ENCODE data around the gene DLG2. TPM values are rescaled to one million over a fixed set of nuclear protein-coding genes. Genes with fewer than 3 reads are reported as not detected.
"Not testable (repeated sequence)": the region's sequence is repeated elsewhere in the genome, so short reads cannot be mapped to it uniquely, and the experiment has no call there.

DLG2 gene
- total RNA-seq, 4 donors from 2014 or later = 0.18 to 8.3 (median 2.5) TPM

- H3K4me1 ChIP-seq = no peaks in the 10 kb centered on the region
- DNase-seq = no peak
- H3K27ac ChIP-seq = no peak overlapping the region
- no peaks in the 10 kb centered on the region for H3K36me3 ChIP-seq
- no peaks in the 10 kb centered on the region for H3K9me3 ChIP-seq
- no peaks in the 10 kb centered on the region for H3K27me3 ChIP-seq
- H3K4me3 ChIP-seq = no peak overlapping the region
- TF ChIP-seq POLR2A (IDR thresholded peaks at IDR 0.05) = no peak
- TF ChIP-seq CTCF (IDR thresholded peaks at IDR 0.05) = no peak
Measured at GRCh38 chr11:85277693-85278092, 349.5 kb downstream of the DLG2 start.

- H3K27ac ChIP-seq = no peak overlapping the region
- H3K36me3 ChIP-seq = no peaks in the 10 kb centered on the region
- no peak for TF ChIP-seq POLR2A (IDR thresholded peaks at IDR 0.05)
- no peaks in the 10 kb centered on the region for H3K27me3 ChIP-seq
- H3K9me3 ChIP-seq = no peaks in the 10 kb centered on the region
- no peaks in the 10 kb centered on the region for H3K4me1 ChIP-seq
- no peak for DNase-seq
- no peak overlapping the region for H3K4me3 ChIP-seq
Measured at GRCh38 chr11:85276332-85276731, 350.8 kb downstream of the DLG2 start.

- H3K4me3 ChIP-seq, H3K4me1 ChIP-seq, DNase-seq, H3K27me3 ChIP-seq, H3K36me3 ChIP-seq, H3K27ac ChIP-seq, H3K9me3 ChIP-seq: not testable (repeated sequence)
Measured at GRCh38 chr11:85270315-85270714, 356.8 kb downstream of the DLG2 start.

GRCh38 chr11:85269109-85269508, 358.0 kb downstream of the DLG2 start:
- DNase-seq = no peak
- no peaks in the 10 kb centered on the region for H3K27me3 ChIP-seq
- no peak for TF ChIP-seq CTCF (IDR thresholded peaks at IDR 0.05)
- TF ChIP-seq POLR2A (IDR thresholded peaks at IDR 0.05) = no peak

GRCh38 chr11:85266646-85267045, 360.5 kb downstream of the DLG2 start:
- TF ChIP-seq CTCF (IDR thresholded peaks at IDR 0.05) (no peak), POLR2A (IDR thresholded peaks at IDR 0.05) (no peak)
- Histone ChIP-seq H3K27ac (no peak overlapping the region), H3K4me3 (no peak overlapping the region), H3K9me3 (no peaks in the 10 kb centered on the region), H3K36me3 (no peaks in the 10 kb centered on the region), H3K27me3 (no peaks in the 10 kb centered on the region), H3K4me1 (no peaks in the 10 kb centered on the region)
- no peak for DNase-seq

More at GRCh38 chr11:85269109-85269508, 358.0 kb downstream of the DLG2 start:
- Histone ChIP-seq H3K4me3 (no peak overlapping the region), H3K36me3 (no peaks in the 10 kb centered on the region), H3K4me1 (no peaks in the 10 kb centered on the region), H3K27ac (no peak overlapping the region), H3K9me3 (no peaks in the 10 kb centered on the region)

- no peak overlapping the region for H3K4me3 ChIP-seq
- no peak for DNase-seq
- no peak for TF ChIP-seq POLR2A (IDR thresholded peaks at IDR 0.05)
- no peak for TF ChIP-seq CTCF (IDR thresholded peaks at IDR 0.05)
- no peaks in the 10 kb centered on the region for H3K9me3 ChIP-seq
- H3K4me1 ChIP-seq = no peaks in the 10 kb centered on the region
- no peaks in the 10 kb centered on the region for H3K27me3 ChIP-seq
- H3K27ac ChIP-seq = no peak overlapping the region
- H3K36me3 ChIP-seq = no peaks in the 10 kb centered on the region
Measured at GRCh38 chr11:85263328-85263727, 363.8 kb downstream of the DLG2 start.

- no peak overlapping the region for H3K27ac ChIP-seq
- no peaks in the 10 kb centered on the region for H3K27me3 ChIP-seq
- H3K4me1 ChIP-seq = no peaks in the 10 kb centered on the region
Measured at GRCh38 chr11:85257837-85258236, 369.3 kb downstream of the DLG2 start.

More at GRCh38 chr11:85257837-85258236, 369.3 kb downstream of the DLG2 start:
- Histone ChIP-seq H3K9me3 (no peaks in the 10 kb centered on the region), H3K36me3 (no peaks in the 10 kb centered on the region), H3K4me3 (no peak overlapping the region)
- no peak for TF ChIP-seq POLR2A (IDR thresholded peaks at IDR 0.05)
- no peak for TF ChIP-seq CTCF (IDR thresholded peaks at IDR 0.05)
- no peak for DNase-seq
